Heart left ventricle (tissue), 13 donors: ENCODE measurements around the gene ITPK1.

Experiments
- POLR2A ChIP-seq, 2 donors: fragments of 450-650 bp; IDR thresholded peaks; one replicate each; pipeline ENCODE4 v1.6.1; 2017; ENCODE audit warnings: antibody characterized with exemption in 2 of 2, mild to moderate bottlenecking in 2 of 2, moderate library complexity in 2 of 2
- TF ChIP-seq, protein P1 (sequence below), 12 donors: fragments of 200-600 bp; sonication (generic) in 4 of 12; IDR thresholded peaks; one replicate each; pipeline versions ENCODE4 v1.5.0 to v1.8.0; 2018 to 2022; ENCODE audit warnings: antibody characterized with exemption in 12 of 12, mild to moderate bottlenecking in 5 of 12
- donor health status: ischemic (EF 13 %, LVEDD 7.1; RV severe dilation, severe dysfunction).
- donor health status: DM: no; HTN: yes; CAD: no.
- donor health status: DM: no; HTN: no; CAD: no.
- donor health status: ischemic (EF 25% LVEDD 6.9; RV normal size, moderate dysfunction).
- donor health status: ischemic (EF 25% LVEDD 5.7; RV mildly dilated, moderate dysfunction).
- donor health status: ischemic (EF 35%, LVEDD 5.7; RV mildly dilated, moderate dysfunction).
- donor health status: nonischemic (EF 11% LVEDD 7.7; RV severe dilation, severe dysfunction).
- donor health status: DM: yes; HTN: yes; CAD: no.
- donor health status: PGD.
- donor health status: ischemic (EF 29% LVEDD 5.4; RV normal size, mild dysfunction).
- donor health status: nonischemic (EF 23%, LVEDD 6.1; RV moderate dilation, normal function).

DNA sequence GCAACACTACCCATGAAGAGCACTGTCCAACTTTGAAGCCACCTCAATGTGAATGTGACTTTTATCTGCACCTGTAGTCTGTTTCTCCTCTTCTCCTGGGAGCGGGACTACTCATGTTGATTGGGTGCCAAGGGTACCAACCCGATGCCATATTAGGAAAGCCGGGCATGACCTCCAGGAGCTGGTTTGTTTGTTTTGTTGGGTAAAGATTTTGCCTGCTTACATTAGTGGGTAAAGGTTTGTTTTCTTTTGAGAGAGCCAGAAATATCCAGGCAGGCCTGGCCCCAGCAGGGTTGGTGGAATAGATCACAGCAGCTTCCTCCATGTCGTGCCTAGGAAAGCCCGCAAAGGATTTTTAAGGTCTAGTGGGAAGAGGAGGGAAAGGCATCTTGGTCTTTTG lies 19.7 kb upstream of the ITPK1 start:
- TF ChIP-seq POLR2A (IDR thresholded peaks at IDR 0.05) = no peak
- TF ChIP-seq, protein P1, sequence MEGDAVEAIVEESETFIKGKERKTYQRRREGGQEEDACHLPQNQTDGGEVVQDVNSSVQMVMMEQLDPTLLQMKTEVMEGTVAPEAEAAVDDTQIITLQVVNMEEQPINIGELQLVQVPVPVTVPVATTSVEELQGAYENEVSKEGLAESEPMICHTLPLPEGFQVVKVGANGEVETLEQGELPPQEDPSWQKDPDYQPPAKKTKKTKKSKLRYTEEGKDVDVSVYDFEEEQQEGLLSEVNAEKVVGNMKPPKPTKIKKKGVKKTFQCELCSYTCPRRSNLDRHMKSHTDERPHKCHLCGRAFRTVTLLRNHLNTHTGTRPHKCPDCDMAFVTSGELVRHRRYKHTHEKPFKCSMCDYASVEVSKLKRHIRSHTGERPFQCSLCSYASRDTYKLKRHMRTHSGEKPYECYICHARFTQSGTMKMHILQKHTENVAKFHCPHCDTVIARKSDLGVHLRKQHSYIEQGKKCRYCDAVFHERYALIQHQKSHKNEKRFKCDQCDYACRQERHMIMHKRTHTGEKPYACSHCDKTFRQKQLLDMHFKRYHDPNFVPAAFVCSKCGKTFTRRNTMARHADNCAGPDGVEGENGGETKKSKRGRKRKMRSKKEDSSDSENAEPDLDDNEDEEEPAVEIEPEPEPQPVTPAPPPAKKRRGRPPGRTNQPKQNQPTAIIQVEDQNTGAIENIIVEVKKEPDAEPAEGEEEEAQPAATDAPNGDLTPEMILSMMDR (IDR thresholded peaks at IDR 0.05) = no peak
